WTC11 (cell line): ENCODE results near the gene RCL1. TPM values are rescaled to one million over a fixed set of nuclear protein-coding genes. Genes with fewer than 3 reads are reported as not detected.
A peak's percentile ranks its signal among the peaks of the same experiment; 100 is the strongest.

Experiments used
- ATAC-seq: fragments of 200-7000 bp; cut with Tn5 transposase; 2 replicates; pipeline ENCODE4 v1.10.0; 2021; ENCODE audit warnings: mild to moderate bottlenecking, moderate library complexity
- CTCF ChIA-PET: fragments of 300-600 bp; sonication (Branson Sonifier 250); formaldehyde crosslinking; loops from one replicate; lab custom pipeline; 2021; ENCODE audit warnings: antibody characterized with exemption; lab: Charles Lee
- POLR2A ChIA-PET: fragments of 350-600 bp; sonication (Branson Sonifier 250); formaldehyde crosslinking; loops from one replicate; lab custom pipeline; 2021; ENCODE audit warnings: antibody characterized with exemption; lab: Charles Lee
- DNase-seq: peaks from one replicate; pipeline ENCODE4 v3.0.0; 2021; ENCODE audit warnings: low spot score
- H3K27ac Mint-ChIP-seq: 2 replicates; pipeline ENCODE4 v1.8.0; 2021; ENCODE audit warnings: mixed read lengths
- H3K27me3 Mint-ChIP-seq: 2 replicates; pipeline ENCODE4 v1.8.0; 2021; ENCODE audit warnings: low read depth, mild to moderate bottlenecking, moderate library complexity, mixed read lengths
- H3K36me3 Mint-ChIP-seq: 2 replicates; pipeline ENCODE4 v1.8.0; 2021; ENCODE audit warnings: mixed read lengths
- H3K4me1 Mint-ChIP-seq: 2 replicates; pipeline ENCODE4 v1.8.0; 2022; ENCODE audit warnings: mixed read lengths
- H3K4me3 Mint-ChIP-seq: 2 replicates; pipeline ENCODE4 v1.8.0; 2021; ENCODE audit warnings: mild to moderate bottlenecking, moderate library complexity, mixed read lengths
- H3K9me3 Mint-ChIP-seq: 2 replicates; pipeline ENCODE4 v1.8.0; 2021; ENCODE audit warnings: mixed read lengths
- ATF1 ChIP-seq: sonication (generic); formaldehyde crosslinking; IDR thresholded peaks from 2 replicates; pipeline ENCODE4 v1.8.1; 2023; ENCODE audit warnings: mild to moderate bottlenecking, moderate library complexity, missing genetic modification reagents
- CTCF ChIP-seq: fragments of 200-600 bp; IDR thresholded peaks from 2 replicates; pipeline ENCODE4 v1.8.0; 2022; ENCODE audit warnings: antibody characterized with exemption
- ESRRA ChIP-seq: sonication (generic); formaldehyde crosslinking; IDR thresholded peaks from 2 replicates; pipeline ENCODE4 v1.8.1; 2022; ENCODE audit warnings: mild to moderate bottlenecking, missing genetic modification reagents, borderline replicate concordance
- ETV6 ChIP-seq: sonication (generic); formaldehyde crosslinking; IDR thresholded peaks from 2 replicates; pipeline ENCODE4 v1.8.1; 2022; ENCODE audit warnings: mild to moderate bottlenecking, missing genetic modification reagents
- FOXP4 ChIP-seq: sonication (generic); formaldehyde crosslinking; IDR thresholded peaks from 2 replicates; pipeline ENCODE4 v1.8.0; 2022; ENCODE audit warnings: mild to moderate bottlenecking, missing genetic modification reagents
- MAX ChIP-seq: sonication (generic); formaldehyde crosslinking; IDR thresholded peaks from 2 replicates; pipeline ENCODE4 v1.8.0; 2022; ENCODE audit warnings: mild to moderate bottlenecking, missing genetic modification reagents
- STAT6 ChIP-seq: sonication (generic); formaldehyde crosslinking; conservative IDR thresholded peaks from 2 replicates; pipeline ENCODE4 v1.8.1; 2023; ENCODE audit warnings: mild to moderate bottlenecking, low read depth, missing genetic modification reagents, moderate library complexity
- TEAD4 ChIP-seq: sonication (generic); formaldehyde crosslinking; IDR thresholded peaks from 2 replicates; pipeline ENCODE4 v1.8.0; 2022; ENCODE audit warnings: mild to moderate bottlenecking, missing genetic modification reagents
- ZNF121 ChIP-seq: sonication (generic); formaldehyde crosslinking; IDR thresholded peaks from 2 replicates; pipeline ENCODE4 v1.8.0; 2023; ENCODE audit warnings: missing genetic modification reagents
- ZNF671 ChIP-seq: fragments of 250-450 bp; sonication (Bioruptor Pico); IDR thresholded peaks from 2 replicates; pipeline ENCODE4 v1.8.0; 2021; ENCODE audit warnings: mild to moderate bottlenecking
- total RNA-seq: library from RNA; stranded (reverse); gene quantifications from 3 replicates; pipeline ENCODE4 v1.2.3, GENCODE V29; 2021
- TF ChIP-seq, protein P1 (sequence below): fragments of 250-450 bp; sonication (Bioruptor Pico); IDR thresholded peaks from 2 replicates; pipeline ENCODE4 v1.9.0; 2021; ENCODE audit warnings: mild to moderate bottlenecking, borderline replicate concordance
- TF ChIP-seq, protein P2 (sequence below): sonication (generic); formaldehyde crosslinking; IDR thresholded peaks from 2 replicates; pipeline ENCODE4 v1.8.1; 2023; ENCODE audit warnings: mild to moderate bottlenecking, missing genetic modification reagents, moderate library complexity

The RCL1 gene
- total RNA-seq, 1 experiment from 2014 or later = 27.2 TPM

DNA sequence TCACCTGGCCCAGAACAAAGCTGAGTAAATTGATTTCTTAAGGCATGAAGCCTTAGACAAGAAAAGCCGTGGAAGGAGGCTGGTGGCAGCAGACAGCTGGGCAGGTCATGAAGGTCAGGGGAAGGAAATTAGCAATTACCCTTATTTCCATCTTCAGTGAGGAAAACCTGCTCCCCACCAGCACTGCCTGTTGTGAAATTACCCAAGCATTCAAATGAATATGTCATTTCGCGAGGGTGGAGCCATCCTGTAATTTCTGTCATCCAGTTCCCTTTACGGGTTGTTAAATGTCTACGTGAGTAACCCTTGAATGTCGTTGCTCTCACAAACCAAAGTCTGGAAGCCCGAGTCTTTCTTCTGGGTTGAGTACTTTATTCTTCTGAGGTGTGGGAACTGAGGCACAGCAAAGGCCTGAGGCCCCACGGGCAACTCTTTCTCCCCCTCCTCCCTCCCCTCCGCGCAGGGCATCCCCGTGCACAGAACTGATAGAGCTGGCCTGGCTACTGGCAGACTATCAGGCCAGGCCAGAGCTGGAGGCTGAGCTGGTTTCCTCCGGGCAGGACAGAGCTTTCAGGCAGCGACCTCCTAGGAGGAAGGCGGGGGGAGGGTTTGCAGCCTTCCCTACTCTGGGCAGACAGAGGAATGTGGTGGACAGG, 29.7 kb upstream of the RCL1 start:
- H3K4me1 Mint-ChIP-seq = peaks cover 15% of the 10 kb centered on the region
- peak; percentile 89 for ATAC-seq
- peak; percentile 52 for DNase-seq
- no peaks in the 10 kb centered on the region for H3K36me3 Mint-ChIP-seq
- peak overlapping the region; percentile 56 for H3K4me3 Mint-ChIP-seq
- TF ChIP-seq, protein P1, sequence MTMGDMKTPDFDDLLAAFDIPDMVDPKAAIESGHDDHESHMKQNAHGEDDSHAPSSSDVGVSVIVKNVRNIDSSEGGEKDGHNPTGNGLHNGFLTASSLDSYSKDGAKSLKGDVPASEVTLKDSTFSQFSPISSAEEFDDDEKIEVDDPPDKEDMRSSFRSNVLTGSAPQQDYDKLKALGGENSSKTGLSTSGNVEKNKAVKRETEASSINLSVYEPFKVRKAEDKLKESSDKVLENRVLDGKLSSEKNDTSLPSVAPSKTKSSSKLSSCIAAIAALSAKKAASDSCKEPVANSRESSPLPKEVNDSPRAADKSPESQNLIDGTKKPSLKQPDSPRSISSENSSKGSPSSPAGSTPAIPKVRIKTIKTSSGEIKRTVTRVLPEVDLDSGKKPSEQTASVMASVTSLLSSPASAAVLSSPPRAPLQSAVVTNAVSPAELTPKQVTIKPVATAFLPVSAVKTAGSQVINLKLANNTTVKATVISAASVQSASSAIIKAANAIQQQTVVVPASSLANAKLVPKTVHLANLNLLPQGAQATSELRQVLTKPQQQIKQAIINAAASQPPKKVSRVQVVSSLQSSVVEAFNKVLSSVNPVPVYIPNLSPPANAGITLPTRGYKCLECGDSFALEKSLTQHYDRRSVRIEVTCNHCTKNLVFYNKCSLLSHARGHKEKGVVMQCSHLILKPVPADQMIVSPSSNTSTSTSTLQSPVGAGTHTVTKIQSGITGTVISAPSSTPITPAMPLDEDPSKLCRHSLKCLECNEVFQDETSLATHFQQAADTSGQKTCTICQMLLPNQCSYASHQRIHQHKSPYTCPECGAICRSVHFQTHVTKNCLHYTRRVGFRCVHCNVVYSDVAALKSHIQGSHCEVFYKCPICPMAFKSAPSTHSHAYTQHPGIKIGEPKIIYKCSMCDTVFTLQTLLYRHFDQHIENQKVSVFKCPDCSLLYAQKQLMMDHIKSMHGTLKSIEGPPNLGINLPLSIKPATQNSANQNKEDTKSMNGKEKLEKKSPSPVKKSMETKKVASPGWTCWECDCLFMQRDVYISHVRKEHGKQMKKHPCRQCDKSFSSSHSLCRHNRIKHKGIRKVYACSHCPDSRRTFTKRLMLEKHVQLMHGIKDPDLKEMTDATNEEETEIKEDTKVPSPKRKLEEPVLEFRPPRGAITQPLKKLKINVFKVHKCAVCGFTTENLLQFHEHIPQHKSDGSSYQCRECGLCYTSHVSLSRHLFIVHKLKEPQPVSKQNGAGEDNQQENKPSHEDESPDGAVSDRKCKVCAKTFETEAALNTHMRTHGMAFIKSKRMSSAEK (CRISPR knock-in tag) = no peak
- TF ChIP-seq STAT6 (CRISPR knock-in tag) (no peak), ETV6 (CRISPR knock-in tag) (0 out of 2 replicates have a peak, but pooled peaks have one; percentile 19), CTCF (peak; percentile 10; the same call in 1 of the 2 replicates), FOXP4 (CRISPR knock-in tag) (no peak), MAX (CRISPR knock-in tag) (0 out of 2 replicates have a peak, but pooled peaks have one; percentile 25), ESRRA (CRISPR knock-in tag) (no peak), ZNF671 (CRISPR knock-in tag) (no peak), ZNF121 (CRISPR knock-in tag) (peak; percentile 64; the same call in 1 of the 2 replicates)
- TF ChIP-seq, protein P2, sequence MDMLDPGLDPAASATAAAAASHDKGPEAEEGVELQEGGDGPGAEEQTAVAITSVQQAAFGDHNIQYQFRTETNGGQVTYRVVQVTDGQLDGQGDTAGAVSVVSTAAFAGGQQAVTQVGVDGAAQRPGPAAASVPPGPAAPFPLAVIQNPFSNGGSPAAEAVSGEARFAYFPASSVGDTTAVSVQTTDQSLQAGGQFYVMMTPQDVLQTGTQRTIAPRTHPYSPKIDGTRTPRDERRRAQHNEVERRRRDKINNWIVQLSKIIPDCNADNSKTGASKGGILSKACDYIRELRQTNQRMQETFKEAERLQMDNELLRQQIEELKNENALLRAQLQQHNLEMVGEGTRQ (CRISPR knock-in tag) = no peak
- 0 out of 2 replicates have a peak, but pooled peaks cover 3% of the 10 kb centered on the region for H3K9me3 Mint-ChIP-seq
- H3K27me3 Mint-ChIP-seq = no peaks in the 10 kb centered on the region
- ChIA-PET POLR2A (no interaction called here), CTCF (interaction anchor here (0.6 to 2.9 kb wide), 29 partner anchors 10 to 837 kb away, joined by 3 to 24 read pairs (median 4); partner anchors contain the start of genes AK3, CD274, JAK2 and PLPP6)
- H3K27ac Mint-ChIP-seq = peak overlapping the region; percentile 46

GRCh38 chr9:4764033-4764432, 28.7 kb upstream of the RCL1 start:
- no peaks in the 10 kb centered on the region for H3K27me3 Mint-ChIP-seq
- H3K27ac Mint-ChIP-seq = no peak overlapping the region
- ChIA-PET CTCF (interaction anchor here (0.6 to 2.3 kb wide), 11 partner anchors 14 to 836 kb away, joined by 3 to 24 read pairs (median 4); partner anchors contain the start of gene RCL1), POLR2A (interaction anchor here (0.5 to 1.0 kb wide), 2 partner anchors 221 to 586 kb away, joined by 3 read pairs; partner anchors contain the start of gene JAK2)
- no peaks in the 10 kb centered on the region for H3K36me3 Mint-ChIP-seq
- H3K9me3 Mint-ChIP-seq = peaks cover 6% of the 10 kb centered on the region; the same call in 1 of the 2 replicates
- ATAC-seq (no peak), DNase-seq (no peak)
- no peak for TF ChIP-seq TEAD4 (CRISPR knock-in tag)
- peak; percentile 88 for TF ChIP-seq ZNF121 (CRISPR knock-in tag)
- no peak for TF ChIP-seq ATF1 (CRISPR knock-in tag)
- H3K4me1 Mint-ChIP-seq = peaks cover 15% of the 10 kb centered on the region
- no peak overlapping the region for H3K4me3 Mint-ChIP-seq
